ENCODE results near the gene TCF23. TPM values are rescaled to one million over a fixed set of nuclear protein-coding genes. Genes with fewer than 3 reads are reported as not detected.
A peak's percentile ranks its signal among the peaks of the same experiment; 100 is the strongest.

TCF23 gene
- total and polyA plus RNA-seq, 2 of the 8 experiments (the other 6 are each of a cell fraction or from before 2014, with no cell fraction given), result 0.02 TPM; not detected in 1

DNA sequence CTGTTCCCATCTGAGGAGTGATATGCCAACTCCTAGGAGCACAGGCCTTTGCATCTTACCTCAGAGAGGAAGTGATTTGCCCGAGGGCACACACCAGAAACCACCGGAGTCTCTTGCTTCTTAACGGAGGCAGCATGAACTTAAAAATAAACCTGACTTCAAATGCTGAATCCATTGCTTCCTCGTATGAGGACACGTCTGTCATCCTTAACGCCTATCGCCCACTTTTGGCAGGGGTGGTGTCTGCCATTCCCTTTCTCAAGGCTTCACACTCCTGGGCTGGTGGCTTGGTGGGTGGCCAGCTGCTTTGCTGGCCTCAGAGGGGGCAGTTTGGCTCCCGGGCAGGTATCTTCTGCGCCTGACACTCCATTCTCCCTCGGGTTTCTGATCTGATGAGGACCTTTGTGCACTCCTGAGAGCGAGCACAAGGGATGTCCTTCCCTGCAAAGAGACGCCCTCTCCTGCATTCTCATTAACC is 13.3 kb upstream of the TCF23 start:
- 96% methylated on average over 12 of the region's 12 CpGs; no CpG with 5 or more reads in 1 of the 2 experiments for WGBS, 2 experiments (ENCODE audit: extremely low coverage in 1 of 2, insufficient coverage in 1 of 2, insufficient read length in 1 of 2, insufficient replicate concordance in 2 of 2, low coverage in 1 of 2, low lambda C conversion rate in 2 of 2, missing lambda C conversion rate in 1 of 2)
- no peak for TF ChIP-seq RFX5 (IDR thresholded peaks at IDR 0.05; ENCODE audit: borderline replicate concordance, low read depth, low read length)
- TF ChIP-seq TEAD4 (IDR thresholded peaks at IDR 0.05; ENCODE audit: low read depth, low read length), result no peak
- no peak for TF ChIP-seq GTF2F1 (IDR thresholded peaks at IDR 0.05; ENCODE audit: borderline replicate concordance, low read depth, low read length)
- no peak for TF ChIP-seq CBX8 (IDR thresholded peaks at IDR 0.05; ENCODE audit: borderline replicate concordance, low read depth, low read length)
- no peak for TF ChIP-seq CTBP2 (IDR thresholded peaks at IDR 0.05; ENCODE audit: borderline replicate concordance, insufficient read depth, insufficient read length, low read length)
- no peak for TF ChIP-seq EZH2 (IDR thresholded peaks at IDR 0.05; ENCODE audit: low read depth, low read length, severe bottlenecking)
- no peak for TF ChIP-seq KDM4A (IDR thresholded peaks at IDR 0.05; ENCODE audit: low read depth, low read length, severe bottlenecking)
- TF ChIP-seq ASH2L (IDR thresholded peaks at IDR 0.05; ENCODE audit: low read length), result no peak
- TF ChIP-seq JUN (IDR thresholded peaks at IDR 0.05; ENCODE audit: low read depth, low read length), result no peak
- no peak for TF ChIP-seq KDM5A (IDR thresholded peaks at IDR 0.05; ENCODE audit: low read length)
- TF ChIP-seq MAFK (IDR thresholded peaks at IDR 0.05; ENCODE audit: low read depth, low read length), result no peak
- TF ChIP-seq GABPA (IDR thresholded peaks at IDR 0.05; ENCODE audit: borderline replicate concordance, insufficient read depth, low read length), result no peak
- TF ChIP-seq TAF7 (optimal IDR thresholded peaks at IDR 0.05; ENCODE audit: borderline replicate concordance, low read depth, low read length), result no peak

More for the DNA sequence above, 13.3 kb upstream of the TCF23 start:
- ChIA-PET POLR2A (ENCODE audit: partially characterized antibody) (interaction anchor here (1.4 to 2.3 kb wide), 4 partner anchors 9 to 76 kb away, joined by 3 to 15 read pairs (median 7); partner anchors contain the start of genes ATRAID and SLC5A6), CTCF (ENCODE audit: partially characterized antibody) (interaction anchor here (1.1 to 4.3 kb wide), 4 partner anchors 11 to 40 kb away, joined by 3 to 38 read pairs (median 12); partner anchors contain the start of gene ABHD1)
- H4K20me1 ChIP-seq (replicated peaks in 1 of 2; ENCODE audit: control insufficient read depth in 1 of 2, insufficient read depth in 2 of 2, low read length in 2 of 2), result peaks cover 8 to 14% of the 10 kb centered on the region in 2 experiments
- no peak overlapping the region for H2BK15ac ChIP-seq (ENCODE audit: low read length)
- peaks cover 0 to 15% of the 10 kb centered on the region in 2 experiments; a peak in 2 of 4 replicates for H3K79me2 ChIP-seq (ENCODE audit: control insufficient read depth in 1 of 2, insufficient read depth in 2 of 2, low read length in 2 of 2)
- peak overlapping the region; percentile 21; the same call in 1 of the 2 replicates for H2BK12ac ChIP-seq (ENCODE audit: low read depth, low read length)
- H4K8ac ChIP-seq (ENCODE audit: extremely low read depth, insufficient read depth, low read length), result no peak overlapping the region; the same call in 1 of the 2 replicates
- FAIRE-seq (no peak), DNase-seq (ENCODE audit: low read depth in 1 of 2, low spot score in 2 of 2) (no peak)
- H3K79me1 ChIP-seq (ENCODE audit: low read depth, low read length), result peaks cover 4% of the 10 kb centered on the region
- no peak overlapping the region for H3K14ac ChIP-seq (ENCODE audit: insufficient read length)
- H3K27ac ChIP-seq (ENCODE audit: low read depth, low read length), result no peak overlapping the region
- no peak overlapping the region for H4K5ac ChIP-seq (ENCODE audit: insufficient read length, low read depth, low read length)
- H3K4me3 ChIP-seq (ENCODE audit: extremely low read depth in 1 of 4, insufficient read depth in 2 of 4, low read depth in 3 of 4, low read length in 4 of 4), result no peak overlapping the region
- no peaks in the 10 kb centered on the region for H3K9me3 ChIP-seq (ENCODE audit: insufficient read depth in 2 of 2, low read depth in 1 of 2, low read length in 1 of 2)
- no peak overlapping the region for H2BK20ac ChIP-seq (ENCODE audit: low read length)
- H2BK5ac ChIP-seq (ENCODE audit: low read depth, low read length), result no peak overlapping the region
- H4K91ac ChIP-seq (replicated peaks; ENCODE audit: insufficient read length, low read length), result no peak overlapping the region
- H3K27me3 ChIP-seq (replicated peaks in 1 of 4; ENCODE audit: control insufficient read depth in 3 of 4, extremely low read depth in 1 of 4, insufficient read depth in 3 of 4, low read length in 3 of 4), result no peaks in the 10 kb centered on the region
- H3K56ac ChIP-seq (replicated peaks; ENCODE audit: insufficient read length, low read depth, low read length), result no peak overlapping the region
- peak overlapping the region in 1 of 2 experiments; percentile 17; a peak in 1 of 4 replicates for H3K4me2 ChIP-seq (ENCODE audit: insufficient read depth in 1 of 2, low read depth in 2 of 2, low read length in 2 of 2)
- no peak overlapping the region for H2AK5ac ChIP-seq (ENCODE audit: low read depth, low read length)
- peaks cover 0 to 18% (median 13%) of the 10 kb centered on the region in 4 experiments; a peak in 6 of 8 replicates for H3K36me3 ChIP-seq (ENCODE audit: control insufficient read depth in 2 of 4, insufficient read depth in 4 of 4, low read length in 3 of 4)
- H2BK120ac ChIP-seq (replicated peaks; ENCODE audit: low read depth, low read length), result no peak overlapping the region
- no peak overlapping the region for H2AFZ ChIP-seq (ENCODE audit: low read length)
- H3K23ac ChIP-seq (ENCODE audit: insufficient read length), result no peak overlapping the region
- H3K23me2 ChIP-seq (ENCODE audit: low read depth, low read length), result peaks cover 2% of the 10 kb centered on the region; the same call in 1 of the 2 replicates
- H3K4ac ChIP-seq (replicated peaks; ENCODE audit: insufficient read length, low read depth, low read length), result no peak overlapping the region
- peaks cover 0 to 4% (median 3%) of the 10 kb centered on the region in 4 experiments; a peak in 5 of 7 replicates for H3K4me1 ChIP-seq (replicated peaks in 1 of 4; ENCODE audit: control insufficient read depth in 3 of 4, insufficient read depth in 4 of 4, low read length in 3 of 4)
- H3K18ac ChIP-seq (ENCODE audit: extremely low read depth, low read length), result no peak overlapping the region
- H3K9ac ChIP-seq (replicated peaks in 1 of 4; ENCODE audit: extremely low read depth in 1 of 4, low read depth in 3 of 4, low read length in 3 of 4), result no peak overlapping the region
